Psoas muscle (tissue), 8 donors: ENCODE data around the gene FAT2. TPM values are rescaled to one million over a fixed set of nuclear protein-coding genes. Genes with fewer than 3 reads are reported as not detected.
A peak's percentile ranks its signal among the peaks of the same experiment; 100 is the strongest.

Experiments
- ATAC-seq, 4 donors: fragments of 200-7000 bp; cut with Tn5 transposase; one replicate each; pipeline ENCODE4 v1.9.1; 2020; ENCODE audit warnings: moderate library complexity in 3 of 4, mild to moderate bottlenecking in 2 of 4
- DNase-seq, 2 donors: peaks; one replicate each; pipeline ENCODE4 v3.0.0-alpha.2; 2020
- H3K27ac ChIP-seq: fragments of 200-600 bp; one replicate; pipeline ENCODE4 v1.8.0; 2022
- H3K27me3 ChIP-seq, 3 donors: fragments of 200-600 bp in 1 of 3; one replicate each; pipeline versions ENCODE4 v1.6.1 to v1.8.0; 2013 to 2022; ENCODE audit warnings: low read length in 2 of 3, mild to moderate bottlenecking in 2 of 3, moderate library complexity in 1 of 3; ENCODE audit not compliant: insufficient read depth in 3 of 3
- H3K36me3 ChIP-seq, 2 donors: fragments of 200-600 bp in 1 of 2; one replicate each; pipeline versions ENCODE4 v1.6.1 to v1.8.0; 2013 to 2022; ENCODE audit warnings: low read depth in 1 of 2, mild to moderate bottlenecking in 1 of 2, moderate library complexity in 1 of 2; ENCODE audit not compliant: insufficient read depth in 1 of 2
- H3K4me1 ChIP-seq: fragments of 200-600 bp; one replicate; pipeline ENCODE4 v1.8.0; 2022
- H3K4me3 ChIP-seq: fragments of 200-600 bp; one replicate; pipeline ENCODE4 v1.8.0; 2022; ENCODE audit warnings: mild to moderate bottlenecking
- H3K9me3 ChIP-seq: fragments of 200-600 bp; one replicate; pipeline ENCODE4 v1.8.0; 2022
- WGBS, 3 donors: extraction: QIAGEN DNeasy Blood & Tissue Kit; methylation state at CpG; one replicate each; pipeline versions ENCODE4 v1.1.6 to v1.1.7; 2013; 5-methylcytosine and 5-hydroxymethylcytosine counted together
- intact Hi-C, 2 donors: fragments of 100-400 bp; cut with DNase I; formaldehyde crosslinking; loops; one replicate each; pipeline versions ENCODE4 v1.11.0 to v1.14.2; 2022
- polyA plus RNA-seq, 3 donors: library from polyadenylated mRNA; stranded (reverse); fragments of 200-250 nt; gene quantifications; one replicate each; pipeline ENCODE4 v1.2.3, GENCODE V29; 2013
- total RNA-seq, 4 donors: library from RNA; stranded (reverse); fragmentation: NEBNext Ultra II Directional in 2 of 4; extraction: Animal tissue kit (Norgen Biotek cat#: 25700) in 2 of 4; gene quantifications; one replicate each; pipeline versions ENCODE4 v1.2.1 to v1.2.4, GENCODE V29; 2021 to 2023
- TF ChIP-seq, protein P1 (sequence below): fragments of 200-600 bp; IDR thresholded peaks from one replicate; pipeline ENCODE4 v1.8.0; 2022; ENCODE audit warnings: antibody characterized with exemption
- donor health status: healthy with polysubstance abuse.
- donor health status: DM: no; HTN: no; CAD: no; lungs with moderate emphysema.
- donor health status: Bipolar disorder and iron deficiency.
- donor health status: healthy.
- donor health status: DM: yes; HTN: yes; CAD: no.
- donor health status: DM: no; HTN: no; CAD: no.
- donor health status: DM: no; HTN: no; CAD: no.
- donor health status: DM: yes; HTN: yes; CAD: no.

FAT2 gene
- total and polyA plus RNA-seq, 7 donors, result 0.01 to 0.03 (median 0.02) TPM; not detected in 3

DNA sequence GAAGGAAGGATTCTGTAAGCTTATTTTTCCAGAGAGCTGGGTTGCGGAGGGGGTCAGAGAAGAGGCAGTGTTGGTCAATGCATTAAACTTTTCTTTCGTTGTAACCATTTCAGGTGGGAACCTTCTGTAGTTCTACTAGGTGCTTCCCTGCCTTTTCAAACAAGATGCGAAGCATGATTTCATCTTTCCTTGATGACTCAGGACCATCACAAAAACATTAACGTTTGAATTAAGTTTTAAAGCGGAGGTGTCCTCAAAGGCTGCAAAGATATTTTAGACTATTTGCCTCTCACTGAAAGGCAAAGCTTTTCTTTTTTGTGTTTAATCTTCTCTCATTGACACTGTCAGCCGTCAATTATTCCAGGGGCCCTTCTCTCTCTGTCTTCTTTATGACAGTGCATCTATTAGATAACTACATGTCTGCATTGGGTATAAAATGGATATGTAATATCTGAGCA, 26.3 kb upstream of the FAT2 start:
- Histone ChIP-seq H3K4me1 (peaks cover 8% of the 10 kb centered on the region), H3K4me3 (no peak overlapping the region), H3K27ac (no peak overlapping the region), H3K27me3 (peaks cover 0 to 4% (median 0%) of the 10 kb centered on the region in 3 donors), H3K36me3 (no peaks in the 10 kb centered on the region), H3K9me3 (no peaks in the 10 kb centered on the region)
- DNase-seq (no peak), ATAC-seq (no peak)
- intact Hi-C loops, result no loop called here
- TF ChIP-seq, protein P1, sequence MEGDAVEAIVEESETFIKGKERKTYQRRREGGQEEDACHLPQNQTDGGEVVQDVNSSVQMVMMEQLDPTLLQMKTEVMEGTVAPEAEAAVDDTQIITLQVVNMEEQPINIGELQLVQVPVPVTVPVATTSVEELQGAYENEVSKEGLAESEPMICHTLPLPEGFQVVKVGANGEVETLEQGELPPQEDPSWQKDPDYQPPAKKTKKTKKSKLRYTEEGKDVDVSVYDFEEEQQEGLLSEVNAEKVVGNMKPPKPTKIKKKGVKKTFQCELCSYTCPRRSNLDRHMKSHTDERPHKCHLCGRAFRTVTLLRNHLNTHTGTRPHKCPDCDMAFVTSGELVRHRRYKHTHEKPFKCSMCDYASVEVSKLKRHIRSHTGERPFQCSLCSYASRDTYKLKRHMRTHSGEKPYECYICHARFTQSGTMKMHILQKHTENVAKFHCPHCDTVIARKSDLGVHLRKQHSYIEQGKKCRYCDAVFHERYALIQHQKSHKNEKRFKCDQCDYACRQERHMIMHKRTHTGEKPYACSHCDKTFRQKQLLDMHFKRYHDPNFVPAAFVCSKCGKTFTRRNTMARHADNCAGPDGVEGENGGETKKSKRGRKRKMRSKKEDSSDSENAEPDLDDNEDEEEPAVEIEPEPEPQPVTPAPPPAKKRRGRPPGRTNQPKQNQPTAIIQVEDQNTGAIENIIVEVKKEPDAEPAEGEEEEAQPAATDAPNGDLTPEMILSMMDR, result no peak
- 85 to 87% (median 87%) methylated on average over 6 of the region's 6 CpGs for WGBS, 3 donors

DNA sequence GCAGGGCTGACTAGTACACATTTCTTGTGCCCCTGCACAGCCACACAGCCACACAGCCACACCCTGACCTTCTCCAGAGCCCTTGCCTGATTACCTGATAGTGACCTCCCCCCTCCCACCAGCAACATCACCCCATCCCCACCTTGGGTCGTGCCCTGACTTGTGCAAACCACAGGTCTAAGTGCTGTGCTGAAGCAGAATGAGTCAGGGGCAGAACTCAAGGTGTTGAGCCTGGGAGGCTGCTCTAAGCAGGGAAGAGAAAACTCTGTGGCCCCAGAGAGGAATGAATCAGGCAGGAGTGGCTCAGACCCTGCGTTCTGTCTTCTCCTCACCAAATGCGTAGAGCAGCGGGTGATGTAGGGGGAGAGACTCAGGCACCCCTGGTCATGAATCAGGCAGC, 24.3 kb upstream of the FAT2 start:
- 72 to 77% (median 75%) methylated on average over 4 of the region's 4 CpGs for WGBS, 3 donors
- no peaks in the 10 kb centered on the region for H3K27me3 ChIP-seq
- TF ChIP-seq, protein P1, result no peak
- no peak for DNase-seq
- no peak for ATAC-seq
- H3K4me1 ChIP-seq, result peaks cover 7% of the 10 kb centered on the region
- H3K9me3 ChIP-seq, result no peaks in the 10 kb centered on the region
- H3K4me3 ChIP-seq, result no peak overlapping the region
- H3K27ac ChIP-seq, result no peak overlapping the region
- intact Hi-C loops, result no loop called here
- no peaks in the 10 kb centered on the region for H3K36me3 ChIP-seq

DNA sequence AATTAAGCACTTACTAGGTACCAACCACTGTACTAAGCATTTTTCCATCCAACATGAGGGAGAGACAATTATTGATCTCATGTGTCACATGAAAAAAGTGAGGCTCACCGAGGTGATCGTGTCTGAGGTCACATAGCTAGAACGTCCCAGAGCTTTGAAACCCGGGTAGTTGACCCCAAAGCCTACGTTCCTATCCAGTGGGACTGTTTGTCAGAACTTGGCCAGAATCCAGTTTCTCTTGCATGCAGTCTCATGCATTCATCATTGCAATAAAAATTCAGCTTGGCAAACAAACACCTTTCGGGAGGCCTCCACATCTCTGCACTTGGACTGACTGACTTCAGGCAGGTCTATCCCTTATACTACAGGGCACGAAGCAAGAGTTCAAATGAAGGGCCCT, 23.4 kb upstream of the FAT2 start:
- no peak overlapping the region for H3K4me3 ChIP-seq
- intact Hi-C loops, result no loop called here
- WGBS, 3 donors, result 71 to 76% (median 72%) methylated on average over 7 of the region's 7 CpGs
- no peak overlapping the region for H3K27ac ChIP-seq
- H3K4me1 ChIP-seq, result no peaks in the 10 kb centered on the region
- H3K36me3 ChIP-seq, result no peaks in the 10 kb centered on the region
- no peak for DNase-seq
- TF ChIP-seq, protein P1, result no peak
- ATAC-seq, result no peak
- no peaks in the 10 kb centered on the region for H3K27me3 ChIP-seq
- no peaks in the 10 kb centered on the region for H3K9me3 ChIP-seq

DNA sequence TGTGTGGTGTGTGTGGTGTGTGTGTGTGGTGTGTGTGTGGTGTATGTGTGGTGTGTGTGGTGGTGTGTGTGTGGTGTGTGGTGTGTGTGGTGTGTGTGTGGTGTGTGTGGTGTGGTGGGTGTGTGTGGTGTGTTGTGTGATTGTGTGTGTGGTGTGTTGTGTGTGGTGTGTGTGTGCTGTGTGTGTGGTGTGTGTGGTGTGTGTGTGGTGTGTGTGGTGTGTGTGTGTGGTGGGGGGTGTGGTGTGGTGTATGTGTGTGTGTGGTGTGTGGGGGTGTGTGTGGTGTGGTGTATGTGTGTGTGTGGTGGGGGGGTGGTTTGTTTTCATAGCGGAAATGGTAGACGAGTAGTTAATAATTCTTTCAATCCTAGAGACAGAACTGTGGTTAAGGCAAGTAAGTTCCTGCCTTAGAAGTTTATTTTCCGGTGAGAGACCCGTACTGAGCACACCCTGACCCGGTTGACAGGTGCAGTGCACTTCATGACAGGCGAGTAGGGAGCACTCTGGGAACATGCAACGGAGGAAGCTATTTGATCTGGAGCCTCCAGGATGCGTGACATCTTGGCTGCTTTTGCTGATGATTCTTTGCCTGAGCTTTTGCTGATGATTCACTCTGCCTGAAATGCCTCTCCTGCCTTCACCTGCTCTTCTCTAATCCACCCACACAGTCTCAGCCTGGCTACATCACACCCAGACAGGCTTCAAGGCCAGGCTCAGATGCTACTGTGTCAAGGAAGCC, 21.7 kb upstream of the FAT2 start:
- TF ChIP-seq, protein P1, result no peak
- Histone ChIP-seq H3K9me3 (no peaks in the 10 kb centered on the region), H3K27me3 (no peaks in the 10 kb centered on the region), H3K4me3 (no peak overlapping the region), H3K4me1 (no peaks in the 10 kb centered on the region), H3K36me3 (no peaks in the 10 kb centered on the region), H3K27ac (peak overlapping the region; percentile 71)
- WGBS, 3 donors, result 16 to 27% (median 23%) methylated on average over 8 of the region's 8 CpGs
- intact Hi-C loops, result no loop called here
- peak; percentile 30 to 65 for DNase-seq
- ATAC-seq, result peak; percentile 94 to 97 (median 95)
